HepG2 (cell line): ENCODE data around the gene FZD4. TPM values are rescaled to one million over a fixed set of nuclear protein-coding genes. Genes with fewer than 3 reads are reported as not detected.

ENCODE experiments used
- ATF3 ChIP-seq: sonication (generic); formaldehyde crosslinking; IDR thresholded peaks from 2 replicates; pipeline ENCODE4 v1.4.0; 2020; ENCODE audit warnings: missing genetic modification reagents
- CHD2 ChIP-seq: IDR thresholded peaks from 2 replicates; pipeline ENCODE4 v1.6.1; 2011; ENCODE audit warnings: low read depth, low read length, improper control_type of control experiment
- ESRRA ChIP-seq: sonication (generic); formaldehyde crosslinking; IDR thresholded peaks from 2 replicates; pipeline ENCODE4 v1.5.1; 2020; ENCODE audit warnings: mild to moderate bottlenecking, low read depth, missing genetic modification reagents
- FIP1L1 ChIP-seq: fragments of 200-400 bp; formaldehyde crosslinking; IDR thresholded peaks from 2 replicates; pipeline ENCODE4 v1.6.1; 2018; ENCODE audit warnings: low read depth, mild to moderate bottlenecking, low read length, moderate library complexity, borderline replicate concordance; ENCODE audit not compliant: insufficient read depth
- ISL2 ChIP-seq: sonication (generic); formaldehyde crosslinking; IDR thresholded peaks from 2 replicates; pipeline ENCODE4 v1.5.0; 2020; ENCODE audit warnings: missing genetic modification reagents
- MAX ChIP-seq: IDR thresholded peaks from 2 replicates; pipeline ENCODE4 v1.6.1; 2012; ENCODE audit warnings: inconsistent platforms
- MBD4 ChIP-seq: IDR thresholded peaks from 2 replicates; pipeline ENCODE4 v1.6.1; 2012; ENCODE audit warnings: low read length, inconsistent platforms, borderline replicate concordance
- MXI1 ChIP-seq: IDR thresholded peaks from 3 replicates; pipeline ENCODE4 v1.6.1; 2012; ENCODE audit warnings: low read depth, low read length, inconsistent platforms, borderline replicate concordance
- NR2F1 ChIP-seq, 2 experiments: fragments of 450-650 bp in 1 of 2; formaldehyde crosslinking in 1 of 2; IDR thresholded peaks; 2 replicates each; pipeline versions ENCODE4 v1.5.0 to v1.6.1; 2016 to 2020; ENCODE audit warnings: mild to moderate bottlenecking in 1 of 2, missing compliant biosample characterization in 1 of 2, missing genetic modification reagents in 1 of 2, moderate library complexity in 1 of 2
- RCOR2 ChIP-seq: IDR thresholded peaks from 2 replicates; pipeline ENCODE4 v1.6.1; 2016; ENCODE audit warnings: missing biosample characterization, missing genetic modification reagents
- RELA ChIP-seq: sonication (generic); formaldehyde crosslinking; IDR thresholded peaks from 2 replicates; pipeline ENCODE4 v1.4.0; 2020; ENCODE audit warnings: missing genetic modification reagents
- SP1 ChIP-seq, 2 experiments: fragments of 450-650 bp in 1 of 2; sonication (generic) in 1 of 2; formaldehyde crosslinking in 1 of 2; IDR thresholded peaks; 2 replicates each; pipeline versions ENCODE4 v1.4.0 to v1.6.1; 2016 to 2020; ENCODE audit warnings: missing genetic modification reagents in 1 of 2
- TBP ChIP-seq: sonication (generic); formaldehyde crosslinking; IDR thresholded peaks from 2 replicates; pipeline ENCODE4 v1.5.0; 2020; ENCODE audit warnings: missing genetic modification reagents
- ZNF329 ChIP-seq: sonication (generic); formaldehyde crosslinking; IDR thresholded peaks from 2 replicates; pipeline ENCODE4 v1.9.0; 2021; ENCODE audit warnings: low read depth, mild to moderate bottlenecking, missing genetic modification reagents
- ZNF34 ChIP-seq: sonication (generic); formaldehyde crosslinking; IDR thresholded peaks from 2 replicates; pipeline ENCODE4 v1.4.0; 2020; ENCODE audit warnings: mild to moderate bottlenecking, missing genetic modification reagents, borderline replicate concordance
- ZNF496 ChIP-seq: sonication (generic); formaldehyde crosslinking; IDR thresholded peaks from 2 replicates; pipeline ENCODE4 v1.8.1; 2023; ENCODE audit warnings: mild to moderate bottlenecking, moderate library complexity, missing genetic modification reagents; ENCODE audit not compliant: insufficient replicate concordance
- polyA plus RNA-seq, 8 experiments: library from polyadenylated mRNA; depleted of rRNA in 3 of 8; stranded (reverse) in 7 of 8; unstranded in 1 of 8; fragments of >200 nt; fragmentation: Illumina TruSeq in 4 of 8; extraction: Trizol in 4 of 8; gene quantifications; 2 replicates each; pipeline versions ENCODE4 v1.2.1 to v1.2.3, GENCODE V29; 2011 to 2016; ENCODE audit warnings: low read depth in 4 of 8, missing spikeins in 1 of 8, mixed read lengths in 1 of 8; ENCODE audit not compliant: insufficient read depth in 1 of 8
- total RNA-seq, 5 experiments: library from RNA; depleted of rRNA; stranded (reverse); fragments of >200 nt; fragmentation: Illumina TruSeq; extraction: Trizol; gene quantifications; 2 replicates each; pipeline ENCODE4 v1.2.3, GENCODE V29; 2016; ENCODE audit warnings: low read depth in 1 of 5
- TF ChIP-seq, protein P1 (sequence below): sonication (generic); formaldehyde crosslinking; IDR thresholded peaks from 2 replicates; pipeline ENCODE4 v1.4.0; 2020; ENCODE audit warnings: mild to moderate bottlenecking, low read depth, missing genetic modification reagents
- TF ChIP-seq, protein P2 (sequence below): sonication (generic); formaldehyde crosslinking; IDR thresholded peaks from 2 replicates; pipeline ENCODE4 v1.5.0; 2020; ENCODE audit warnings: missing genetic modification reagents
- TF ChIP-seq, protein P3 (sequence below): sonication (generic); formaldehyde crosslinking; IDR thresholded peaks from 2 replicates; pipeline ENCODE4 v1.4.0; 2020; ENCODE audit warnings: missing genetic modification reagents, borderline replicate concordance
- TF ChIP-seq, protein P4 (sequence below): sonication (generic); formaldehyde crosslinking; IDR thresholded peaks from 2 replicates; pipeline ENCODE4 v1.8.1; 2023; ENCODE audit warnings: mild to moderate bottlenecking, missing genetic modification reagents, borderline replicate concordance

Gene FZD4
- total and polyA plus RNA-seq, 2 of the 13 experiments (the other 11 are each of a cell fraction or from before 2014, with no cell fraction given), result 46.5 to 70.4 TPM

DNA sequence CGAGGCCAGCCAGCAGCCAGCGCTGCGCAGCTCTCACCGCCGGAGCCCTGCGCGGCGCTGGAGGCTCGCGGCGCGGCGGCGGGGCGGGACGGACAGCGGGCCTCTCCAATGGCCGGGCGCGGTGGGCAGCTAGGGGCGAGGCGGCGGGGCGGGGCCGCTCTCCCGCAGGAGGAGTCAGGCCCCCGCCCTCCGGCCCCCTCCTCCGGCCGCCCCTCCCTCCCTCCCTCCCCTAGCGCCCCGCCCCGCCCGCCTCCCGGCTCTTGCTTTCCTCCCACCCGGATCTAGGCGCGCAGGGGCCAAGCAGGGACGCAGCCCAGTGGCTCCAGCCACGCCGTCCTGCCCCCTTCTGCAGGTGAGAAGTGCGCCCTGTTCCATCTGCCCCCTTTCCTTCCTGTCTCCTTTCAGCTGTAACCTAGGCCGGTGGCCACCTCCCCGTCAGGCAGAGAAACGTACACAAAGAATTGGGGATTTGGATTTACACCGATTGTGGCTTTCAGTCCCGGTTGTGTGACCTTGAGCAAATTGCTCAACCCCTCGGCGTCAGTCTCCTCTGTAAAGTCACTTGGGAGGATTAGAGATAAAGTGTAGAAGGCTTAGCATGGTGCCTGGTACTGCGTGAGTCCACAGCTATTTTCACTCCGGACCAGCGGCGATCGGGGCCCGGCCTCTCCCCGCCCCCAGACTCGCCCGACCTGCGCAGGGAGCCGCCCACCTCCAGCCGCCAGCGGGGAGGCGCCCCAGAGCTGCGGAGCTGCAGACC, at the start of gene FZD4 (continued):
- TF ChIP-seq, protein P1, sequence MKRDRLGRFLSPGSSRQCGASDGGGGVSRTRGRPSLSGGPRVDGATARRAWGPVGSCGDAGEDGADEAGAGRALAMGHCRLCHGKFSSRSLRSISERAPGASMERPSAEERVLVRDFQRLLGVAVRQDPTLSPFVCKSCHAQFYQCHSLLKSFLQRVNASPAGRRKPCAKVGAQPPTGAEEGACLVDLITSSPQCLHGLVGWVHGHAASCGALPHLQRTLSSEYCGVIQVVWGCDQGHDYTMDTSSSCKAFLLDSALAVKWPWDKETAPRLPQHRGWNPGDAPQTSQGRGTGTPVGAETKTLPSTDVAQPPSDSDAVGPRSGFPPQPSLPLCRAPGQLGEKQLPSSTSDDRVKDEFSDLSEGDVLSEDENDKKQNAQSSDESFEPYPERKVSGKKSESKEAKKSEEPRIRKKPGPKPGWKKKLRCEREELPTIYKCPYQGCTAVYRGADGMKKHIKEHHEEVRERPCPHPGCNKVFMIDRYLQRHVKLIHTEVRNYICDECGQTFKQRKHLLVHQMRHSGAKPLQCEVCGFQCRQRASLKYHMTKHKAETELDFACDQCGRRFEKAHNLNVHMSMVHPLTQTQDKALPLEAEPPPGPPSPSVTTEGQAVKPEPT (CRISPR knock-in tag), result 0 out of 2 replicates have a peak, but pooled peaks have one; percentile 12
- TF ChIP-seq RELA (CRISPR knock-in tag), result no peak
- TF ChIP-seq FIP1L1, result no peak; the same call in 1 of the 2 replicates
- TF ChIP-seq, protein P2, sequence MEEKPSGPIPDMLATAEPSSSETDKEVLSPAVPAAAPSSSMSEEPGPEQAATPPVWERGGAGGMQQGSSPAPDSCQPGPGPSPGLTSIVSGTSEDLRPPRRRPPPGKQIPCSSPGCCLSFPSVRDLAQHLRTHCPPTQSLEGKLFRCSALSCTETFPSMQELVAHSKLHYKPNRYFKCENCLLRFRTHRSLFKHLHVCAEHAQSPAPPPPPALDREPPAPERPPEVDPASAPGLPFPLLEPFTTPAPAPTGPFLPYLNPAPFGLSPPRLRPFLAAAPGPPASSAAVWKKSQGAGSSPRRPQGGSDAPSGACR (CRISPR knock-in tag), result no peak
- peak; percentile 67 for TF ChIP-seq ISL2 (CRISPR knock-in tag)
- no peak for TF ChIP-seq TBP
- no peak for TF ChIP-seq ATF3 (CRISPR knock-in tag)
- TF ChIP-seq ZNF329, result no peak
- TF ChIP-seq MAX, result no peak; the same call in none of the 2 replicates
- TF ChIP-seq, protein P3, sequence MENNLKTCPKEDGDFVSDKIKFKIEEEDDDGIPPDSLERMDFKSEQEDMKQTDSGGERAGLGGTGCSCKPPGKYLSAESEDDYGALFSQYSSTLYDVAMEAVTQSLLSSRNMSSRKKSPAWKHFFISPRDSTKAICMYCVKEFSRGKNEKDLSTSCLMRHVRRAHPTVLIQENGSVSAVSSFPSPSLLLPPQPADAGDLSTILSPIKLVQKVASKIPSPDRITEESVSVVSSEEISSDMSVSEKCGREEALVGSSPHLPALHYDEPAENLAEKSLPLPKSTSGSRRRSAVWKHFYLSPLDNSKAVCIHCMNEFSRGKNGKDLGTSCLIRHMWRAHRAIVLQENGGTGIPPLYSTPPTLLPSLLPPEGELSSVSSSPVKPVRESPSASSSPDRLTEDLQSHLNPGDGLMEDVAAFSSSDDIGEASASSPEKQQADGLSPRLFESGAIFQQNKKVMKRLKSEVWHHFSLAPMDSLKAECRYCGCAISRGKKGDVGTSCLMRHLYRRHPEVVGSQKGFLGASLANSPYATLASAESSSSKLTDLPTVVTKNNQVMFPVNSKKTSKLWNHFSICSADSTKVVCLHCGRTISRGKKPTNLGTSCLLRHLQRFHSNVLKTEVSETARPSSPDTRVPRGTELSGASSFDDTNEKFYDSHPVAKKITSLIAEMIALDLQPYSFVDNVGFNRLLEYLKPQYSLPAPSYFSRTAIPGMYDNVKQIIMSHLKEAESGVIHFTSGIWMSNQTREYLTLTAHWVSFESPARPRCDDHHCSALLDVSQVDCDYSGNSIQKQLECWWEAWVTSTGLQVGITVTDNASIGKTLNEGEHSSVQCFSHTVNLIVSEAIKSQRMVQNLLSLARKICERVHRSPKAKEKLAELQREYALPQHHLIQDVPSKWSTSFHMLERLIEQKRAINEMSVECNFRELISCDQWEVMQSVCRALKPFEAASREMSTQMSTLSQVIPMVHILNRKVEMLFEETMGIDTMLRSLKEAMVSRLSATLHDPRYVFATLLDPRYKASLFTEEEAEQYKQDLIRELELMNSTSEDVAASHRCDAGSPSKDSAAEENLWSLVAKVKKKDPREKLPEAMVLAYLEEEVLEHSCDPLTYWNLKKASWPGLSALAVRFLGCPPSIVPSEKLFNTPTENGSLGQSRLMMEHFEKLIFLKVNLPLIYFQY (CRISPR knock-in tag), result no peak
- TF ChIP-seq MBD4, result no peak
- no peak for TF ChIP-seq ESRRA (CRISPR knock-in tag)
- 0 out of 2 replicates have a peak, but pooled peaks have one; percentile 34 for TF ChIP-seq RCOR2
- TF ChIP-seq, protein P4, sequence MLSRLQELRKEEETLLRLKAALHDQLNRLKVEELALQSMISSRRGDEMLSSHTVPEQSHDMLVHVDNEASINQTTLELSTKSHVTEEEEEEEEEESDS (CRISPR knock-in tag), result 0 out of 2 replicates have a peak, but pooled peaks have one; percentile 75
- TF ChIP-seq CHD2, result 0 out of 2 replicates have a peak, but pooled peaks have one; percentile 41
- no peak for TF ChIP-seq ZNF34 (CRISPR knock-in tag)
- no peak for TF ChIP-seq ZNF496 (CRISPR knock-in tag)
- no peak for TF ChIP-seq SP1 (IDR thresholded peaks at IDR 0.05)
- no peak; the same call in 1 of the 2 replicates for TF ChIP-seq SP1 (CRISPR knock-in tag; IDR thresholded peaks at IDR 0.05)
- TF ChIP-seq MXI1, result peak; percentile 53; the same call in 1 of the 3 replicates
- TF ChIP-seq NR2F1 (CRISPR knock-in tag; IDR thresholded peaks at IDR 0.05), result no peak
